Measurements from ENCODE around the gene DOK3. TPM values are rescaled to one million over a fixed set of nuclear protein-coding genes. Genes with fewer than 3 reads are reported as not detected.

The DOK3 gene
- total and polyA plus RNA-seq, 2 of the 13 experiments (the other 11 are each of a cell fraction or from before 2014, with no cell fraction given), result 1.4 to 1.5 TPM

GRCh38 chr5:177516601-177517568 lies 7.3 kb upstream of the DOK3 start, which contains the start of gene DDX41 (continued):
- TF ChIP-seq TEAD3 (CRISPR knock-in tag; optimal IDR thresholded peaks at IDR 0.05; ENCODE audit: borderline replicate concordance) (peak; percentile 85), ATF1 (CRISPR knock-in tag; IDR thresholded peaks at IDR 0.05) (peak; percentile 88), ATF2 (CRISPR knock-in tag; IDR thresholded peaks at IDR 0.05) (peak; percentile 85), ZNF512 (CRISPR knock-in tag; IDR thresholded peaks at IDR 0.05) (no peak), ZKSCAN5 (CRISPR knock-in tag; IDR thresholded peaks at IDR 0.05) (no peak), ZNF12 (CRISPR knock-in tag; IDR thresholded peaks at IDR 0.05) (peak; percentile 6), NR2F1 (CRISPR knock-in tag; IDR thresholded peaks at IDR 0.05) (peak in 1 of 2 experiments; percentile 33; a peak in 1 of 4 replicates), ZNF746 (CRISPR knock-in tag; IDR thresholded peaks at IDR 0.05) (no peak), MEIS1 (CRISPR knock-in tag; IDR thresholded peaks at IDR 0.05; ENCODE audit: borderline replicate concordance) (peak; percentile 94; the same call in 1 of the 2 replicates), MIER3 (CRISPR knock-in tag; IDR thresholded peaks at IDR 0.05; ENCODE audit: borderline replicate concordance) (peak; percentile 69), SMYD3 (CRISPR knock-in tag; IDR thresholded peaks at IDR 0.05) (peak; percentile 65; the same call in 1 of the 2 replicates), AHR (CRISPR knock-in tag; IDR thresholded peaks at IDR 0.05) (peak; percentile 31; the same call in 1 of the 2 replicates), ZNF672 (CRISPR knock-in tag; IDR thresholded peaks at IDR 0.05) (peak; percentile 79; the same call in 1 of the 2 replicates), NFIC (IDR thresholded peaks at IDR 0.05; ENCODE audit: low read length) (no peak), CENPX (CRISPR knock-in tag; IDR thresholded peaks at IDR 0.05) (no peak), NFATC3 (CRISPR knock-in tag; IDR thresholded peaks at IDR 0.05) (peak; percentile 38; the same call in 1 of the 2 replicates)
- TF ChIP-seq, protein P1, sequence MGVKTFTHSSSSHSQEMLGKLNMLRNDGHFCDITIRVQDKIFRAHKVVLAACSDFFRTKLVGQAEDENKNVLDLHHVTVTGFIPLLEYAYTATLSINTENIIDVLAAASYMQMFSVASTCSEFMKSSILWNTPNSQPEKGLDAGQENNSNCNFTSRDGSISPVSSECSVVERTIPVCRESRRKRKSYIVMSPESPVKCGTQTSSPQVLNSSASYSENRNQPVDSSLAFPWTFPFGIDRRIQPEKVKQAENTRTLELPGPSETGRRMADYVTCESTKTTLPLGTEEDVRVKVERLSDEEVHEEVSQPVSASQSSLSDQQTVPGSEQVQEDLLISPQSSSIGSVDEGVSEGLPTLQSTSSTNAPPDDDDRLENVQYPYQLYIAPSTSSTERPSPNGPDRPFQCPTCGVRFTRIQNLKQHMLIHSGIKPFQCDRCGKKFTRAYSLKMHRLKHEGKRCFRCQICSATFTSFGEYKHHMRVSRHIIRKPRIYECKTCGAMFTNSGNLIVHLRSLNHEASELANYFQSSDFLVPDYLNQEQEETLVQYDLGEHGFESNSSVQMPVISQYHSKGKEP (CRISPR knock-in tag; IDR thresholded peaks at IDR 0.05), result no peak
- TF ChIP-seq, protein P2, sequence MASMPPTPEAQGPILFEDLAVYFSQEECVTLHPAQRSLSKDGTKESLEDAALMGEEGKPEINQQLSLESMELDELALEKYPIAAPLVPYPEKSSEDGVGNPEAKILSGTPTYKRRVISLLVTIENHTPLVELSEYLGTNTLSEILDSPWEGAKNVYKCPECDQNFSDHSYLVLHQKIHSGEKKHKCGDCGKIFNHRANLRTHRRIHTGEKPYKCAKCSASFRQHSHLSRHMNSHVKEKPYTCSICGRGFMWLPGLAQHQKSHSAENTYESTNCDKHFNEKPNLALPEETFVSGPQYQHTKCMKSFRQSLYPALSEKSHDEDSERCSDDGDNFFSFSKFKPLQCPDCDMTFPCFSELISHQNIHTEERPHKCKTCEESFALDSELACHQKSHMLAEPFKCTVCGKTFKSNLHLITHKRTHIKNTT (CRISPR knock-in tag; IDR thresholded peaks at IDR 0.05), result 0 out of 2 replicates have a peak, but pooled peaks have one; percentile 29
- TF ChIP-seq, protein P3, sequence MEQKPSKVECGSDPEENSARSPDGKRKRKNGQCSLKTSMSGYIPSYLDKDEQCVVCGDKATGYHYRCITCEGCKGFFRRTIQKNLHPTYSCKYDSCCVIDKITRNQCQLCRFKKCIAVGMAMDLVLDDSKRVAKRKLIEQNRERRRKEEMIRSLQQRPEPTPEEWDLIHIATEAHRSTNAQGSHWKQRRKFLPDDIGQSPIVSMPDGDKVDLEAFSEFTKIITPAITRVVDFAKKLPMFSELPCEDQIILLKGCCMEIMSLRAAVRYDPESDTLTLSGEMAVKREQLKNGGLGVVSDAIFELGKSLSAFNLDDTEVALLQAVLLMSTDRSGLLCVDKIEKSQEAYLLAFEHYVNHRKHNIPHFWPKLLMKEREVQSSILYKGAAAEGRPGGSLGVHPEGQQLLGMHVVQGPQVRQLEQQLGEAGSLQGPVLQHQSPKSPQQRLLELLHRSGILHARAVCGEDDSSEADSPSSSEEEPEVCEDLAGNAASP (CRISPR knock-in tag; IDR thresholded peaks at IDR 0.05; ENCODE audit: borderline replicate concordance), result peak; percentile 32; the same call in 1 of the 2 replicates
